NCI-H2107 treated with DMSO at 0.1 percent for 48 hours (cell line): ENCODE measurements around the gene MGRN1.

Experiments
- DNase-seq: peaks from one replicate; lab custom pipeline; 2025; ENCODE audit not compliant: unreplicated experiment; lab: John Stamatoyannopoulos, UW

MGRN1 gene

DNA sequence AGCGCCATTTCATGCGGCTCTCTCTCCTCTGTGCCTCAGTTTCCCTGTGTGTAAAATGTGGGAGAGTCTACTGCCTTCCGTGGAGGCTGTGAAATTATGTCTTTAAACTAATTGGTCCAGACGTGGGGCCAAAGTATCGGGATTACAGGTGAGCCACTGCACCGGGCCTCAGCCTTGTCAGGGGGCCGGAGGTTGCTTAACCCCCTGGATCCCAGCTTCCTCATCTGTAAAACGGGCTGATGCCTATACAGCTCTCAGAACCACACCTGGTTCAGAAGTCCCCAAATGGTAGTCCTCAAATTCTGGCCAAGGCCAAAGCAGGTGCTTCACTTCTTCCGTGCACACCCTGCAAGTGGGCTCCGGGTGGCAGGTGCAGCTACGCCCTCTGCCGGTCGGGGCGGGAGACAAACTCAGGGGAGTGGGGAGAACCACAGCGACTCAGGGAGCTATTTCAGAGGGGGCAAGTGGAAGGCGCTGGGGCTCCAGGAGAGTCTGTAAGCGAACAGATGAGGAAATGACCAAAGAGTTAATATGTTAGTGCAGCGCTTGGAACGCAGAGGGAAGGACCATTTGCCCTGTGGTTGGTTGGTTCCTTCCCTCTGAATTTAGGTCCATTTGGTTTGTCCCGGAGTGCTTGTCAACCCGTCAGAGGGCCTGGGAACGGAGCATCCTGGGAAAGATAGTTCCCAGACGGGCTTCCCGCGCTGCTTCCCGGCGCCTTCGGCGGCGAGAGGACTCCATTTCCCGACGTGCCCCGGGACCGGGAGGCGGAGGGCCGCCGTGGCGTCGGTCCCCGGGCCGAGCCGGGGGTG, at the start of gene MGRN1:
Gene MGRN1, plus strand, starts transcription at position 812 of the 812 bp plus-strand sequence. CDS start 135 bp downstream, outside the sequence.
- peak; percentile 94 for DNase-seq

GRCh38 chr16:4574919-4575705, 49.5 kb upstream of the MGRN1 start:
- no peak for DNase-seq

DNA sequence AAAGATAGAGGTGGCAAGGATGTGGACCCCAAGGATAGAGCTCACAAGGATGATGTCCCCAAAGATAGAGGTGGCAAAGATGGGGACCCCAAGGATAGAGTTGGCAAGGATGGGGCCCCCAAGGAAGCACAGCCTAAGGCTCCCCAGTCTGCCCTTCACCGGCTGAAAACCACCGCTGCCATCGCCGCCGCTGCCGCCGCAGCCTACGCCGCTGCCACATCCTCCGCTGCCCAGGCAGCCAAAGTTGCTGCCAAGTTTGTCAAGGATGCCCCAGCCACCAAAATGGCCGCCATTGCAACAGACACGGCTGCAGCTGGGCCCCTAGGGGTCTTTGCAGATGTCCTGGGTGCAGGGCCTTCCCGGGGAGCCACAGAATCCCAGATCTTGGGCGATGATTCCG, 48.6 kb upstream of the MGRN1 start:
- no peak for DNase-seq

DNA sequence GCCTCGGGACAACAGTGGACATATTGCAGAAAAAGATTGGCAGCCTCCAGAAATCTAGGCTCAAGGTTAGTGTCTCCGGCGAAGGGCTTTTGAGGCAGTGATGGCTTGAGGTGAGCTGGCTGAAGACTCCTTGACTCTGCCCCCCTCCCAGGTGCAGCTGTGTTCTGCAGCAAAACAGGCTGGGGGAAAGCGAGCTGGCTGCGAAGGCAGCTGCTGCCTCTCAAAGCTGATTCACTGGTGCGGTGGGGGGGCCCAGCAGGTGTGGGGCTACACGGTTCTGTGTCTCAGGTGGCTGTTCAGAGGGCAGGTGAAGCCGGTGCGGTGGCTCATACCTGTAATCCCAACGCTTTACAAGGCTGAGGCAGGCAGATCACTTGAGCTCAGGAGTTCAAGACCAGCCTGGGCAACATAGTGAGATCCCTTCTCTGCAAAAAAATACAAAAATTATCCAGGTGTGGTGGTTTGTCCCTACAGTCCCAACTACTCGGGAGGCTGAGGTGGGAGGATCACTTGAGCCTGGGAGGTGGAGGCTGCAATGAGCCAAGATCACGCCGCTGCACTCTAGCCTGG, 45.6 kb upstream of the MGRN1 start:
- DNase-seq = peak; percentile 84

GRCh38 chr16:4580250-4580649, 44.4 kb upstream of the MGRN1 start:
- no peak for DNase-seq

DNA sequence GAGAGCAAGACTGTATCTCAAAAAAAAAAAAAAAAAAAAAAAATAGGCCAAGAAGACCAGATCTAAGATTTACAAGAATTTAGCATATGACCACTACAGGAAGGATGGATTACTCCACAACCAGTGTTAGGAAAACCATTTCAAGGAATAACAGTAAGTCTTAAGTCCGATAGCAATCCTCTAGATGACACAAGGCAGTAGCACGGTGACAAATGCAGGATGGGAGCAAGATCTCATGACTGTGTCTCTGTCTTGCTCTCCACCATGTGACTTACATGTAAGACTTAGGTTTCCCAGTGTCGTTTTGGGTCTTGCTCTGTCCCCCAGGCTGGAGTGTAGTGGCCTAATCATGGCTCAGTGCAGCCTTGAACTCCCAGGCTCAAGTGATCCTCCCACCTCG, 40.7 kb upstream of the MGRN1 start:
- DNase-seq = no peak

DNA sequence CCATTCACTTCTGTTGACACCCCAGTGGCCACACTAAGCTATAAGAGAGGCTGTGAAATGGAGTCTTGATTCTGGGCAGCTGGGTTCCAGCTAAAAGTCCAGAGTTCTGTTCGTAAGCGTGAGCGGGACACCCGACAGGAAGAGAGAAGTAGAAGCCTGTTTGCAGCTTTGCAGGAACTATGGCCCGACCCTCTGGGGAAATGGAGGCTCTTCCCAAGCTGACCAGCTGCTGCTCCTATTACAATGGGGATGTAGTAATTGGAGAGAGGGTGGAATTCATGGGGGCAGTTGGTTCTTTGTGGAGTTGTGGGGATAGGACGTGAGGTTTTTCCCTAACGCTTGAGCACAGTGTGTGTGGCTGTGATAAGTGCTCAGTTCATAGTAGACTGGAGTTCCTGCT, 38.3 kb upstream of the MGRN1 start:
- no peak for DNase-seq

DNA sequence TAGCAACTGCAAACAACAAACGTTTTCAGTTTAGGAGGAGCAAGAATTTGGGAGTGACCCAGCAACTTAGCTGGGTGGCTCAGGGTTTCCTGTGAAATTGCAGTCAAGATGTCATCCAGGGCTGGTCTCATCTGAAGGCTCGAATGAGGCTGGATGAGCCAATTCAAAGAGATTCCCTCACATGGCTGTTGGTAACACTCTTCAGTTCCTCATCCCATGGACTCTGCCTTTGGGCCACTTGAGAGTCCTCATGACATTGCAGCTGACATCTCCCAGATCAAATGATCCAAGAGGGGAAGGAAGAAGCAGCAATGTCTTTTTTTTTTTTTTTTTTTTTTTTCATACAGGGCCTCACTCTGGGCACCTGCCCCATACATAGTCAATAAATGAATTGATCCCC, 36.2 kb upstream of the MGRN1 start:
- DNase-seq = no peak

- no peak for DNase-seq
These were observed 35.7 kb upstream of the MGRN1 start for GRCh38 chr16:4588961-4589360.

GRCh38 chr16:4591191-4591590, 33.4 kb upstream of the MGRN1 start:
- DNase-seq = no peak

GRCh38 chr16:4591706-4592470, 32.7 kb upstream of the MGRN1 start:
- DNase-seq = no peak

DNA sequence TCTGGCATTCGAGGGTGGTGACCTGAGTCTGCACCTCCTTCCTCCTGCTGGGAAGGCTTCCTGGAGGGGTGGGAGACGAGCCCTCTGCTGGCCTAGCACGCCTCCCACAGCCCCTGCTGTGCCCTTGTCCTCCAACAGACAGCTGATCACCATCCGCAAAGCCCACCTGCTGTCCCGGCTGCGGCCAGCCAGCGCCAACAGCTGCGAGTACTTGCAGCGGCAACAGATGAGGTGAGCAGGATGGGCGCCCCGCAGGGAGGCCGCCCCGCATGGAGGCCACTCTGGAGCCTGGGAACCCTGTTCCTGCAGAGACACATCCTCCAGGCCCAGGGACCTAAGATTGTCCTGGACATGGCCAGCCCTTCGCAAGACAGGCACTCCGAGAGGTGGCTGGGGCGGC, 31.5 kb upstream of the MGRN1 start:
- DNase-seq = no peak

GRCh38 chr16:4594433-4595410, 29.9 kb upstream of the MGRN1 start:
- no peak for DNase-seq

DNA sequence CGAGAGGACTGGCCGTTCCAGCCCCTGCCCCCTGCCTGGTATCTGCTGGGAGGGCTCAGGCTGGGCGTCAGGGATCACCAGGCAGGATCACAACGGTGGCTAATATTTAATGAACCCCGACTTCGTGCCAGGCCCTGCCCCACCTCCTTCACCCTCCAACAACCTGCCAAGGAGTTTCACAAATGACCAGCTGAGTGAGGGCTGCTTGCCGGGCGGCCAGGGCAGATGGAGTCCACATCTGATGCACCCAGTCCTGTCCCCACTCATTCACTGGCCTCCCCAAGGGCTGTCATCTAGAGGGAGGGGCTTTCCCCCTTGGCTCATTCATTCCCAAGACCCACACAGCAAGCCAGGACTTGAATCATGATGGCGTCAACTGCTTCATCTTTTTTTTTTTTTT, 27.5 kb upstream of the MGRN1 start:
- DNase-seq = no peak

DNA sequence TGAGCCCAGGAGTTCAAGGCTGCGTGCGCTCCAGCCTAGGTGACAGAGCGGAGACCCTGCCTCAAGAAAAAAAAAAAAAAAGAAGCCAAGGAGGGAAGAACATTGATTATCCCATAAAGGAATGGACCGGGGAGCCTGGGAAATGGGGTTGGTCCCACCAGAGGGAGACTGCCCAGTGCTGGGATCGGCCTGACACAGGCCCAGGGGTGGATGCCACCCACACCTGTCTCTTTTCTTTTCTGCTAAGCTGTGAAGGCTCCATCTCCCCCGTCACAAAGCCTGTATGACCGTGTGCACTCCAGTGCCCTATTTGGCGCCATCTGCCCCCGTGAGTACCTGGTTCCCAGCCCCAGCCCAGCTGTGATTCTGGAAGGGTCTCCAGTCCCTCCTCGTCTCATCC, 25.6 kb upstream of the MGRN1 start:
- no peak for DNase-seq

- DNase-seq = no peak
These were observed 25.1 kb upstream of the MGRN1 start for GRCh38 chr16:4599545-4599944.

DNA sequence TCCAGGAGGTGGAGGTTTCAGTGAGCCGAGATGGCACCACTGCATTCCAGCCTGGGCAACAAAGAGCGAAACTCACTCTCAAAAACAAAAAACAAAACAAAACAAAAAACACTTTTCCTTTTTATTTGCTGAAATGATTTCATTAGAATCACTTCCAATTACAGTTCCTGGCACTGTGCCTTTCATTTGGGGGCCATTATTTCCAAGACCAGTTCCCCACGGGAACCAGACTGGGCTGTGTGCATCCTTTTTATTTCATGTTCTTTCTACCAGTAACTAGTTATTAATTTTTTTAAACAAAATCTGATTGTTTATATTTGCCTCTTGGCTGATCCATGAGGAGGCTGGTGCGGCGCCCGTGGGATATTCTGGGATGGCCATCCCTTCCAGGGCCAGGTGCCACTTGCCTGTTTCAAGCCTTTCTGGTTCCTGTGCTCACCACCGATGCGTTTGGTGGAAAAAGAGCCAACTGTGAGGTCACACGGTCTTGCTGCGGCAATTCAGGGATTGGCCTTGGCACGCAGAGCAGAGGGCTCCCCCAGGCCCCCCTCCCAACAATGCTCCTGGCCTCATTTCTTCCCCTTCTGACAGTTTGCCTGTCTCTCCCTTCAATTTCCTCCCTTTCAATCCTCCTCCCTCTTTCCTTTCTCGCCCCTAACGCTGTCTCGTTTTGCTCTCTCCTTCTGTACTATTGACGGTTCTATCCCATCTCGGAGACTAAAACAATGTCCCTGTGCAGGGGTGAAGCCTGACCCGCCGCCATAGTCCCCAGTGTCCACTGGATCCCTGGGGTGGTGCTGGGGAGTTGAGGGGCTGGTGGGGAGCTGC, 23.4 kb upstream of the MGRN1 start:
- no peak for DNase-seq

DNA sequence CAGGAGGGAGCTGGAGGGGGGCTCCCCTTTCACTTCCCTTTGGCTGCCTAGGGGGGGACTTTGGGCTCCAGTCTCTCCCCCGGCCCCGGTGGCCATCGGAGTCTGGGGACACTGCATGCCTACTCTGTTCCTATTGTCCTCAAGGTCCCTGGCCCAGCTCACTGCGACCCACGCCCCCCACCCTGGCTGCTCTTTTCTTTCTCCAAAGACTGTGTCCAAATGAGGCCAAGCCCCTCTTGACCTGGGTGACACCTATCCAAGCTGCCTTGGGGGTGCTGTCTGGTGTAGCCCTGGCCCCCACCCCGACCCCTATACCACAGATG, 22.8 kb upstream of the MGRN1 start:
- DNase-seq = no peak

DNA sequence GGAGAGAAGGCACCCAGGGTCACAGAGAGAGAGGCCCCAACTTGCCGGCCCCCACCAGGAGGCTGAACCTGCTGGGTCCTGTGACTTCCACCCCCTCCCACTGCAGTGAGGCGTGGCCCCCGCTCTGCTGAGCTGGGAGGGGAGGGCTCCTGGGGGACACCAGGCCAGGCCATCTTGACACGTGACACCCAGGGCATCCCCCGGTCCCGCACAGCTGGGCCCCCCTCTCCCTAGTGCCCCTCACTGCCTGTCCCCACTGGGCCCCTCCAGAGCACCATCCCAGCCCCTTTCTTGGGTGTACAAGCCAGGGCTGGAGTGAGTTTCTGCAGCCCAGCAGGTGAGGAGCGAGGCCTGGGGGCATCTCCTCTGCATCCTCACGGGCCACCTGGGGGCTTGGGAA, 22.3 kb upstream of the MGRN1 start:
- DNase-seq = no peak
